Naive thymus-derived CD8-positive, alpha-beta T cell (primary cell): Measurements from ENCODE around the gene TPPP3. TPM values are rescaled to one million over a fixed set of nuclear protein-coding genes. Genes with fewer than 3 reads are reported as not detected.

ENCODE experiments used
- ATAC-seq, 2 donors: fragments of 150-1000 bp; cut with Tn5 transposase in 1 of 2; sonication (Bioruptor Pico), chemical (Tn5 transposase) in 1 of 2; 1 replicate in 1 of 2; 2 replicates in 1 of 2; pipeline ENCODE4 v1.10.0; 2021; ENCODE audit warnings: mild to moderate bottlenecking in 2 of 2, moderate library complexity in 2 of 2
- POLR2A ChIA-PET: fragments of 350-600 bp; sonication (Branson Sonifier 250); formaldehyde crosslinking; loops from one replicate; lab custom pipeline; 2021; ENCODE audit warnings: antibody characterized with exemption; lab: Charles Lee
- DNase-seq, 10 donors: peaks; one replicate each; pipeline versions ENCODE4 v3.0.0 to v3.0.0-alpha.2; 2020 to 2022
- H3K27ac Mint-ChIP-seq, 10 donors: one replicate each; pipeline ENCODE4 v1.8.0; 2020 to 2022; ENCODE audit warnings: mild to moderate bottlenecking in 10 of 10, mixed read lengths in 10 of 10, moderate library complexity in 4 of 10, inconsistent platforms in 1 of 10
- H3K27me3 Mint-ChIP-seq, 5 donors: one replicate each; pipeline ENCODE4 v1.8.0; 2021 to 2022; ENCODE audit warnings: mixed read lengths in 5 of 5
- H3K36me3 Mint-ChIP-seq, 3 donors: one replicate each; pipeline ENCODE4 v1.8.0; 2020 to 2022; ENCODE audit warnings: mixed read lengths in 3 of 3, mild to moderate bottlenecking in 2 of 3, inconsistent platforms in 1 of 3
- H3K4me1 Mint-ChIP-seq, 4 donors: one replicate each; pipeline ENCODE4 v1.8.0; 2021 to 2022; ENCODE audit warnings: mixed read lengths in 4 of 4
- H3K4me3 Mint-ChIP-seq, 10 donors: one replicate each; pipeline ENCODE4 v1.8.0; 2020 to 2022; ENCODE audit warnings: mild to moderate bottlenecking in 10 of 10, mixed read lengths in 10 of 10, moderate library complexity in 6 of 10, inconsistent platforms in 1 of 10
- H3K9me3 Mint-ChIP-seq, 9 donors: one replicate each; pipeline ENCODE4 v1.8.0; 2020 to 2022; ENCODE audit warnings: mixed read lengths in 9 of 9, mild to moderate bottlenecking in 3 of 9, inconsistent platforms in 1 of 9, moderate library complexity in 1 of 9
- polyA plus RNA-seq, 3 donors: library from polyadenylated mRNA; unstranded; fragments of 300-500 nt; fragmentation: Illumina TruSeq; gene quantifications; one replicate each; pipeline ENCODE4 v1.2.3, GENCODE V29; 2021
- total RNA-seq, 8 experiments: library from RNA in 2 of 8; stranded (reverse) in 2 of 8; gene quantifications; one replicate each; pipeline ENCODE4 v1.2.3 and lab custom pipeline; 2021 to 2026

TPPP3 gene
- total and polyA plus RNA-seq, 5 experiments from 2014 or later, result not detected

- Mint-ChIP-seq H3K36me3 (no peaks in the 10 kb centered on the region), H3K4me3 (peak overlapping the region in 1 of 10 donors; percentile 20), H3K27me3 (peaks cover 0 to 6% (median 4%) of the 10 kb centered on the region in 5 donors), H3K4me1 (peaks cover 0 to 3% (median 0%) of the 10 kb centered on the region in 4 donors), H3K9me3 (no peaks in the 10 kb centered on the region), H3K27ac (no peak overlapping the region)
- no peak for DNase-seq
- POLR2A ChIA-PET, result no interaction called here
- no peak for ATAC-seq
Measured at GRCh38 chr16:67409631-67410030, 16.3 kb upstream of the TPPP3 start.

GRCh38 chr16:67407788-67408452 lies 14.6 kb upstream of the TPPP3 start:
- H3K36me3 Mint-ChIP-seq, result no peaks in the 10 kb centered on the region
- no peaks in the 10 kb centered on the region for H3K4me1 Mint-ChIP-seq
- peak overlapping the region in 1 of 10 donors; percentile 85 for H3K27ac Mint-ChIP-seq
- POLR2A ChIA-PET, result no interaction called here
- peaks cover 0 to 9% (median 2%) of the 10 kb centered on the region in 5 donors for H3K27me3 Mint-ChIP-seq
- no peak for DNase-seq
- ATAC-seq, result no peak
- no peak overlapping the region for H3K4me3 Mint-ChIP-seq
- no peaks in the 10 kb centered on the region for H3K9me3 Mint-ChIP-seq

- Mint-ChIP-seq H3K4me1 (no peaks in the 10 kb centered on the region), H3K36me3 (no peaks in the 10 kb centered on the region), H3K27me3 (peaks cover 0 to 8% (median 2%) of the 10 kb centered on the region in 5 donors), H3K27ac (no peak overlapping the region), H3K9me3 (no peaks in the 10 kb centered on the region), H3K4me3 (no peak overlapping the region)
- POLR2A ChIA-PET, result interaction anchor here (1.3 kb wide), 1 partner anchor 964 kb away, joined by 3 read pairs; no protein-coding TSS in a partner anchor
- ATAC-seq, result no peak
- DNase-seq, result no peak
Measured at GRCh38 chr16:67407176-67407787, 14.0 kb upstream of the TPPP3 start.

- Mint-ChIP-seq H3K4me3 (no peak overlapping the region), H3K4me1 (no peaks in the 10 kb centered on the region), H3K36me3 (no peaks in the 10 kb centered on the region), H3K27me3 (peaks cover 0 to 12% (median 5%) of the 10 kb centered on the region in 5 donors), H3K9me3 (no peaks in the 10 kb centered on the region), H3K27ac (peak overlapping the region in 1 of 10 donors; percentile 51)
- DNase-seq (no peak), ATAC-seq (no peak)
- POLR2A ChIA-PET, result interaction anchor here (1.3 kb wide), 1 partner anchor 965 kb away, joined by 3 read pairs; no protein-coding TSS in a partner anchor
Measured at GRCh38 chr16:67406111-67406971, 13.0 kb upstream of the TPPP3 start.

- Mint-ChIP-seq H3K9me3 (no peaks in the 10 kb centered on the region), H3K36me3 (no peaks in the 10 kb centered on the region), H3K4me3 (no peak overlapping the region), H3K27ac (no peak overlapping the region), H3K27me3 (peaks cover 0 to 15% (median 5%) of the 10 kb centered on the region in 5 donors), H3K4me1 (no peaks in the 10 kb centered on the region)
- ATAC-seq (no peak), DNase-seq (no peak)
- POLR2A ChIA-PET, result no interaction called here
Measured at GRCh38 chr16:67405336-67405735, 12.0 kb upstream of the TPPP3 start.

- no peaks in the 10 kb centered on the region for H3K4me1 Mint-ChIP-seq
- no peak overlapping the region for H3K4me3 Mint-ChIP-seq
- POLR2A ChIA-PET, result no interaction called here
- ATAC-seq (no peak), DNase-seq (no peak)
- H3K27ac Mint-ChIP-seq, result no peak overlapping the region
- no peaks in the 10 kb centered on the region for H3K9me3 Mint-ChIP-seq
- H3K27me3 Mint-ChIP-seq, result peaks cover 0 to 15% (median 5%) of the 10 kb centered on the region in 5 donors
- no peaks in the 10 kb centered on the region for H3K36me3 Mint-ChIP-seq
Measured at GRCh38 chr16:67404740-67405226, 11.5 kb upstream of the TPPP3 start.

GRCh38 chr16:67403976-67404555 lies 10.8 kb upstream of the TPPP3 start:
- POLR2A ChIA-PET, result no interaction called here
- Mint-ChIP-seq H3K27me3 (peaks cover 0 to 15% (median 5%) of the 10 kb centered on the region in 5 donors), H3K27ac (no peak overlapping the region)

GRCh38 chr16:67400901-67401300 lies 7.6 kb upstream of the TPPP3 start:
- H3K27ac Mint-ChIP-seq, result no peak overlapping the region
- POLR2A ChIA-PET, result no interaction called here
- H3K4me1 Mint-ChIP-seq, result no peaks in the 10 kb centered on the region
- no peaks in the 10 kb centered on the region for H3K9me3 Mint-ChIP-seq
- no peak overlapping the region for H3K4me3 Mint-ChIP-seq
- H3K27me3 Mint-ChIP-seq, result peaks cover 0 to 29% (median 7%) of the 10 kb centered on the region in 5 donors
- no peak for ATAC-seq
- no peaks in the 10 kb centered on the region for H3K36me3 Mint-ChIP-seq
- no peak for DNase-seq

More at GRCh38 chr16:67403976-67404555, 10.8 kb upstream of the TPPP3 start:
- DNase-seq, result no peak
- Mint-ChIP-seq H3K9me3 (no peaks in the 10 kb centered on the region), H3K4me1 (no peaks in the 10 kb centered on the region), H3K36me3 (no peaks in the 10 kb centered on the region), H3K4me3 (no peak overlapping the region)
- no peak for ATAC-seq

GRCh38 chr16:67399749-67400704 lies 6.7 kb upstream of the TPPP3 start:
- no peak overlapping the region for H3K4me3 Mint-ChIP-seq
- H3K36me3 Mint-ChIP-seq, result no peaks in the 10 kb centered on the region
- no peaks in the 10 kb centered on the region for H3K9me3 Mint-ChIP-seq
- H3K4me1 Mint-ChIP-seq, result peaks cover 0 to 2% (median 0%) of the 10 kb centered on the region in 4 donors
- DNase-seq (no peak), ATAC-seq (no peak)
- H3K27me3 Mint-ChIP-seq, result peaks cover 0 to 38% (median 10%) of the 10 kb centered on the region in 5 donors
- POLR2A ChIA-PET, result no interaction called here
- no peak overlapping the region for H3K27ac Mint-ChIP-seq

GRCh38 chr16:67399218-67399733 lies 6.0 kb upstream of the TPPP3 start:
- Mint-ChIP-seq H3K27me3 (peaks cover under 1 to 42% (median 10%) of the 10 kb centered on the region in 5 donors), H3K4me1 (peaks cover under 1 to 3% (median under 1%) of the 10 kb centered on the region in 4 donors), H3K36me3 (peaks cover 0 to under 1% (median 0%) of the 10 kb centered on the region in 3 donors), H3K27ac (no peak overlapping the region), H3K4me3 (no peak overlapping the region), H3K9me3 (no peaks in the 10 kb centered on the region)
- peak in 6 of 10 donors; percentile 30 to 48 (median 42) for DNase-seq
- ATAC-seq, result peak; percentile 77 to 81
- POLR2A ChIA-PET, result no interaction called here

GRCh38 chr16:67398546-67399217 lies 5.4 kb upstream of the TPPP3 start:
- no peak overlapping the region for H3K4me3 Mint-ChIP-seq
- no peak for ATAC-seq
- no peaks in the 10 kb centered on the region for H3K9me3 Mint-ChIP-seq
- peaks cover 4 to 45% (median 13%) of the 10 kb centered on the region in 5 donors for H3K27me3 Mint-ChIP-seq
- H3K27ac Mint-ChIP-seq, result peak overlapping the region in 2 of 10 donors; percentile 48 to 69
- POLR2A ChIA-PET, result interaction anchor here (0.5 to 0.6 kb wide), 2 partner anchors 140 to 280 kb away, joined by 6 to 8 read pairs; no protein-coding TSS in a partner anchor
- H3K4me1 Mint-ChIP-seq, result peaks cover 4 to 8% (median 6%) of the 10 kb centered on the region in 4 donors
- peaks cover 0 to 2% (median 0%) of the 10 kb centered on the region in 3 donors for H3K36me3 Mint-ChIP-seq
- DNase-seq, result no peak
